SK-N-SH treated with all-trans-retinoic acid at 6 μM for 48 hours (cell line): Measurements from ENCODE around the gene ABCD2.

Experiments
- ATAC-seq: fragments of 200-7000 bp; cut with Tn5 transposase; 3 replicates; pipeline ENCODE4 v1.9.1; 2020; ENCODE audit warnings: mild to moderate bottlenecking, moderate library complexity
- ARNTL ChIP-seq: fragments of 450-650 bp; formaldehyde crosslinking; IDR thresholded peaks from 2 replicates; pipeline ENCODE4 v1.5.0; 2020; ENCODE audit warnings: low read depth, mild to moderate bottlenecking, moderate library complexity, borderline replicate concordance
- BACH2 ChIP-seq: fragments of 250-450 bp; sonication (Bioruptor Pico); IDR thresholded peaks from 2 replicates; pipeline ENCODE4 v1.9.0; 2021; ENCODE audit warnings: mild to moderate bottlenecking, borderline replicate concordance
- CSDC2 ChIP-seq: fragments of 250-450 bp; sonication (Bioruptor Pico); IDR thresholded peaks from 2 replicates; pipeline ENCODE4 v1.5.0; 2020; ENCODE audit warnings: mild to moderate bottlenecking, moderate library complexity
- CSRNP3 ChIP-seq: fragments of 250-450 bp; sonication (Bioruptor Pico); IDR thresholded peaks from 2 replicates; pipeline ENCODE4 v1.5.1; 2021; ENCODE audit warnings: mild to moderate bottlenecking, moderate library complexity
- ESRRG ChIP-seq: fragments of 250-450 bp; sonication (Bioruptor Pico); IDR thresholded peaks from 2 replicates; pipeline ENCODE4 v1.6.1; 2021; ENCODE audit warnings: mild to moderate bottlenecking
- GLIS3 ChIP-seq: fragments of 250-450 bp; sonication (Bioruptor Pico); IDR thresholded peaks from 2 replicates; pipeline ENCODE4 v1.5.0; 2020; ENCODE audit warnings: mild to moderate bottlenecking, moderate library complexity
- ISL1 ChIP-seq: fragments of 250-450 bp; sonication (Bioruptor Pico); IDR thresholded peaks from 2 replicates; pipeline ENCODE4 v2.1.2; 2022; ENCODE audit warnings: mild to moderate bottlenecking, moderate library complexity
- OSR1 ChIP-seq: fragments of 250-450 bp; sonication (Bioruptor Pico); IDR thresholded peaks from 2 replicates; pipeline ENCODE4 v1.8.0; 2022; ENCODE audit warnings: moderate library complexity, mild to moderate bottlenecking, inconsistent platforms
- PPARA ChIP-seq: fragments of 250-450 bp; sonication (Bioruptor Pico); IDR thresholded peaks from 2 replicates; pipeline ENCODE4 v1.5.0; 2020; ENCODE audit warnings: mild to moderate bottlenecking, borderline replicate concordance
- RARB ChIP-seq: fragments of 250-450 bp; sonication (Bioruptor Pico); IDR thresholded peaks from 2 replicates; pipeline ENCODE4 v1.8.0; 2021; ENCODE audit warnings: mild to moderate bottlenecking, moderate library complexity
- TCF4 ChIP-seq: fragments of 250-450 bp; sonication (Bioruptor Pico); IDR thresholded peaks from 2 replicates; pipeline ENCODE4 v1.8.0; 2021; ENCODE audit warnings: mild to moderate bottlenecking, moderate library complexity, borderline replicate concordance
- TOX ChIP-seq: fragments of 250-450 bp; sonication (Bioruptor Pico); IDR thresholded peaks from 2 replicates; pipeline ENCODE4 v1.8.0; 2021; ENCODE audit warnings: mild to moderate bottlenecking, moderate library complexity, borderline replicate concordance
- ZC3H10 ChIP-seq: fragments of 250-450 bp; sonication (Bioruptor Pico); IDR thresholded peaks from 2 replicates; pipeline ENCODE4 v1.5.1; 2021; ENCODE audit warnings: mild to moderate bottlenecking, moderate library complexity
- ZFP3 ChIP-seq: fragments of 250-450 bp; sonication (Bioruptor Pico); IDR thresholded peaks from 2 replicates; pipeline ENCODE4 v1.5.0; 2020; ENCODE audit warnings: mild to moderate bottlenecking, moderate library complexity
- ZNF565 ChIP-seq: fragments of 450-650 bp; formaldehyde crosslinking; conservative IDR thresholded peaks from 2 replicates; pipeline ENCODE4 v1.5.0; 2020; ENCODE audit warnings: low read depth, mild to moderate bottlenecking, moderate library complexity
- ZNF70 ChIP-seq: fragments of 450-650 bp; formaldehyde crosslinking; IDR thresholded peaks from 2 replicates; pipeline ENCODE4 v1.5.0; 2020; ENCODE audit warnings: mild to moderate bottlenecking, moderate library complexity
- ZNF8 ChIP-seq: fragments of 450-650 bp; formaldehyde crosslinking; IDR thresholded peaks from 2 replicates; pipeline ENCODE4 v1.5.0; 2020; ENCODE audit warnings: mild to moderate bottlenecking, moderate library complexity
- TF ChIP-seq, protein P1 (sequence below): fragments of 250-450 bp; sonication (Bioruptor Pico); IDR thresholded peaks from 2 replicates; pipeline ENCODE4 v1.8.0; 2020; ENCODE audit warnings: mild to moderate bottlenecking, moderate library complexity, borderline replicate concordance
- TF ChIP-seq, protein P2 (sequence below): fragments of 250-450 bp; sonication (Bioruptor Pico); IDR thresholded peaks from 2 replicates; pipeline ENCODE4 v1.5.0; 2020; ENCODE audit warnings: mild to moderate bottlenecking, moderate library complexity
- TF ChIP-seq, protein P3 (sequence below): fragments of 250-450 bp; sonication (Bioruptor Pico); IDR thresholded peaks from 2 replicates; pipeline ENCODE4 v1.8.0; 2021; ENCODE audit warnings: low read depth, mild to moderate bottlenecking, moderate library complexity, borderline replicate concordance
- TF ChIP-seq, protein P4 (sequence below): fragments of 250-450 bp; sonication (Bioruptor Pico); IDR thresholded peaks from 2 replicates; pipeline ENCODE4 v1.5.1; 2020; ENCODE audit warnings: low read depth, mild to moderate bottlenecking, moderate library complexity

ABCD2 gene

GRCh38 chr12:39613525-39613924 lies 6.1 kb downstream of the ABCD2 start:
- ATAC-seq: no peak
- TF ChIP-seq ESRRG (CRISPR knock-in tag) (no peak), OSR1 (CRISPR knock-in tag) (no peak), TOX (CRISPR knock-in tag) (no peak), ZNF565 (CRISPR knock-in tag) (no peak)

DNA sequence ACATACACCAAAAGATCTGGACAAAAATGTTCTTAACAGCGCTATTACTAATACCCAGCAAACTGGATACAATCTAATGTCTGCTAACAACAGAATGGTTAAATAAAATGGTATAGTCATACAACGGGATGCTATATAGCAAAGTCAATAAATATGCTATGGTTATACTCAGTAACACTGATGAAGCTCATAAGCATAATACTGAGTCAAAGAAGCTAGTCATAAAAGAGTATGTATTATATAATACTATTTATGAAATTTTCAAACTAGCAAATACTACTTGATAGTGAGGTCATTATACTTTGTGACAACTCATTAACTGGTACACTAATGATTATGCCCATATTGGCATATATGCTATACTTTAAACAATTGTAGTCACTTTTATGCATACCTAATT lies 7.4 kb downstream of the ABCD2 start:
- ATAC-seq: no peak
- TF ChIP-seq ZNF8 (CRISPR knock-in tag) (no peak), RARB (CRISPR knock-in tag) (no peak), CSDC2 (CRISPR knock-in tag) (no peak), GLIS3 (CRISPR knock-in tag) (no peak), ISL1 (CRISPR knock-in tag) (no peak), ZC3H10 (CRISPR knock-in tag) (no peak), PPARA (CRISPR knock-in tag) (no peak), OSR1 (CRISPR knock-in tag) (no peak), ZNF70 (CRISPR knock-in tag) (no peak), ZFP3 (CRISPR knock-in tag) (no peak), BACH2 (CRISPR knock-in tag) (no peak), CSRNP3 (CRISPR knock-in tag) (no peak), ZNF565 (CRISPR knock-in tag) (no peak), TCF4 (no peak), ARNTL (CRISPR knock-in tag) (no peak), TOX (CRISPR knock-in tag) (no peak)
- TF ChIP-seq, protein P1, sequence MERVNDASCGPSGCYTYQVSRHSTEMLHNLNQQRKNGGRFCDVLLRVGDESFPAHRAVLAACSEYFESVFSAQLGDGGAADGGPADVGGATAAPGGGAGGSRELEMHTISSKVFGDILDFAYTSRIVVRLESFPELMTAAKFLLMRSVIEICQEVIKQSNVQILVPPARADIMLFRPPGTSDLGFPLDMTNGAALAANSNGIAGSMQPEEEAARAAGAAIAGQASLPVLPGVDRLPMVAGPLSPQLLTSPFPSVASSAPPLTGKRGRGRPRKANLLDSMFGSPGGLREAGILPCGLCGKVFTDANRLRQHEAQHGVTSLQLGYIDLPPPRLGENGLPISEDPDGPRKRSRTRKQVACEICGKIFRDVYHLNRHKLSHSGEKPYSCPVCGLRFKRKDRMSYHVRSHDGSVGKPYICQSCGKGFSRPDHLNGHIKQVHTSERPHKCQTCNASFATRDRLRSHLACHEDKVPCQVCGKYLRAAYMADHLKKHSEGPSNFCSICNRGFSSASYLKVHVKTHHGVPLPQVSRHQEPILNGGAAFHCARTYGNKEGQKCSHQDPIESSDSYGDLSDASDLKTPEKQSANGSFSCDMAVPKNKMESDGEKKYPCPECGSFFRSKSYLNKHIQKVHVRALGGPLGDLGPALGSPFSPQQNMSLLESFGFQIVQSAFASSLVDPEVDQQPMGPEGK (CRISPR knock-in tag): no peak
- TF ChIP-seq, protein P2, sequence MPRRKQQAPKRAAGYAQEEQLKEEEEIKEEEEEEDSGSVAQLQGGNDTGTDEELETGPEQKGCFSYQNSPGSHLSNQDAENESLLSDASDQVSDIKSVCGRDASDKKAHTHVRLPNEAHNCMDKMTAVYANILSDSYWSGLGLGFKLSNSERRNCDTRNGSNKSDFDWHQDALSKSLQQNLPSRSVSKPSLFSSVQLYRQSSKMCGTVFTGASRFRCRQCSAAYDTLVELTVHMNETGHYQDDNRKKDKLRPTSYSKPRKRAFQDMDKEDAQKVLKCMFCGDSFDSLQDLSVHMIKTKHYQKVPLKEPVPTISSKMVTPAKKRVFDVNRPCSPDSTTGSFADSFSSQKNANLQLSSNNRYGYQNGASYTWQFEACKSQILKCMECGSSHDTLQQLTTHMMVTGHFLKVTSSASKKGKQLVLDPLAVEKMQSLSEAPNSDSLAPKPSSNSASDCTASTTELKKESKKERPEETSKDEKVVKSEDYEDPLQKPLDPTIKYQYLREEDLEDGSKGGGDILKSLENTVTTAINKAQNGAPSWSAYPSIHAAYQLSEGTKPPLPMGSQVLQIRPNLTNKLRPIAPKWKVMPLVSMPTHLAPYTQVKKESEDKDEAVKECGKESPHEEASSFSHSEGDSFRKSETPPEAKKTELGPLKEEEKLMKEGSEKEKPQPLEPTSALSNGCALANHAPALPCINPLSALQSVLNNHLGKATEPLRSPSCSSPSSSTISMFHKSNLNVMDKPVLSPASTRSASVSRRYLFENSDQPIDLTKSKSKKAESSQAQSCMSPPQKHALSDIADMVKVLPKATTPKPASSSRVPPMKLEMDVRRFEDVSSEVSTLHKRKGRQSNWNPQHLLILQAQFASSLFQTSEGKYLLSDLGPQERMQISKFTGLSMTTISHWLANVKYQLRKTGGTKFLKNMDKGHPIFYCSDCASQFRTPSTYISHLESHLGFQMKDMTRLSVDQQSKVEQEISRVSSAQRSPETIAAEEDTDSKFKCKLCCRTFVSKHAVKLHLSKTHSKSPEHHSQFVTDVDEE (CRISPR knock-in tag): no peak
- TF ChIP-seq, protein P3, sequence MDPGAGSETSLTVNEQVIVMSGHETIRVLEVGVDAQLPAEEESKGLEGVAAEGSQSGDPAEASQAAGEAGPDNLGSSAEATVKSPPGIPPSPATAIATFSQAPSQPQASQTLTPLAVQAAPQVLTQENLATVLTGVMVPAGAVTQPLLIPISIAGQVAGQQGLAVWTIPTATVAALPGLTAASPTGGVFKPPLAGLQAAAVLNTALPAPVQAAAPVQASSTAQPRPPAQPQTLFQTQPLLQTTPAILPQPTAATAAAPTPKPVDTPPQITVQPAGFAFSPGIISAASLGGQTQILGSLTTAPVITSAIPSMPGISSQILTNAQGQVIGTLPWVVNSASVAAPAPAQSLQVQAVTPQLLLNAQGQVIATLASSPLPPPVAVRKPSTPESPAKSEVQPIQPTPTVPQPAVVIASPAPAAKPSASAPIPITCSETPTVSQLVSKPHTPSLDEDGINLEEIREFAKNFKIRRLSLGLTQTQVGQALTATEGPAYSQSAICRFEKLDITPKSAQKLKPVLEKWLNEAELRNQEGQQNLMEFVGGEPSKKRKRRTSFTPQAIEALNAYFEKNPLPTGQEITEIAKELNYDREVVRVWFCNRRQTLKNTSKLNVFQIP: no peak
- TF ChIP-seq, protein P4, sequence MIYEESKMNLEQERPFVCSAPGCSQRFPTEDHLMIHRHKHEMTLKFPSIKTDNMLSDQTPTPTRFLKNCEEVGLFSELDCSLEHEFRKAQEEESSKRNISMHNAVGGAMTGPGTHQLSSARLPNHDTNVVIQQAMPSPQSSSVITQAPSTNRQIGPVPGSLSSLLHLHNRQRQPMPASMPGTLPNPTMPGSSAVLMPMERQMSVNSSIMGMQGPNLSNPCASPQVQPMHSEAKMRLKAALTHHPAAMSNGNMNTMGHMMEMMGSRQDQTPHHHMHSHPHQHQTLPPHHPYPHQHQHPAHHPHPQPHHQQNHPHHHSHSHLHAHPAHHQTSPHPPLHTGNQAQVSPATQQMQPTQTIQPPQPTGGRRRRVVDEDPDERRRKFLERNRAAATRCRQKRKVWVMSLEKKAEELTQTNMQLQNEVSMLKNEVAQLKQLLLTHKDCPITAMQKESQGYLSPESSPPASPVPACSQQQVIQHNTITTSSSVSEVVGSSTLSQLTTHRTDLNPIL (CRISPR knock-in tag): no peak

DNA sequence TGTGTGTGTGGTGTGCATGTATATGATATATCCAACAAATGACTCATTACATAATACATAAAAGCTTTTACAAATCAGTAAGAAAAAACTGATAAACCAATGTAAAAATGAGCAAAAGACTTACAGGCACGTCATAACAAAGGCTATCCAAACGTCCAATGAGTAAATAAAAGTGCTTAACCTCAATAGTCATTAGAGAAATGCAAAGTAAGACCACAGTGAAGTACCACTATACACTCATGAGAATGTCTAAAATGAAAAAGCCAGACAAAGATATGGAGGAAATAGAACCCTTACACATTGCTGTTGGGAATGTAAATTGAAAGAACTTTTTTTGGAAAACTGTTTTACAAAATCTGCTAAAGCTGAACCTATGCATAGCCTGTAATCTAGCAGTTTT lies 7.8 kb downstream of the ABCD2 start:
- no peak for TF ChIP-seq ZC3H10 (CRISPR knock-in tag)
- TF ChIP-seq, protein P2 (CRISPR knock-in tag): no peak
- no peak for TF ChIP-seq CSRNP3 (CRISPR knock-in tag)
- no peak for TF ChIP-seq ARNTL (CRISPR knock-in tag)
- TF ChIP-seq PPARA (CRISPR knock-in tag): no peak
- no peak for TF ChIP-seq TCF4
- TF ChIP-seq ZNF8 (CRISPR knock-in tag): no peak
- TF ChIP-seq CSDC2 (CRISPR knock-in tag): no peak
- TF ChIP-seq ZFP3 (CRISPR knock-in tag): no peak
- TF ChIP-seq TOX (CRISPR knock-in tag): no peak
- TF ChIP-seq RARB (CRISPR knock-in tag): no peak
- TF ChIP-seq BACH2 (CRISPR knock-in tag): no peak
- no peak for TF ChIP-seq ESRRG (CRISPR knock-in tag)
- TF ChIP-seq, protein P3: no peak
- no peak for TF ChIP-seq OSR1 (CRISPR knock-in tag)
- no peak for ATAC-seq
